Germinal center (tissue), 1 donor: Measurements from ENCODE around the gene GRIK4.

Experiments used
- DNase-seq: peaks from one replicate; pipeline ENCODE4 v3.0.0; 2012; ENCODE audit warnings: mixed read lengths, low spot score

Gene GRIK4

GRCh38 chr11:120675171-120675570, 163.6 kb downstream of the GRIK4 start:
- DNase-seq, result no peak

- no peak for DNase-seq
Observed at GRCh38 chr11:120676991-120677390, 165.4 kb downstream of the GRIK4 start.

DNA sequence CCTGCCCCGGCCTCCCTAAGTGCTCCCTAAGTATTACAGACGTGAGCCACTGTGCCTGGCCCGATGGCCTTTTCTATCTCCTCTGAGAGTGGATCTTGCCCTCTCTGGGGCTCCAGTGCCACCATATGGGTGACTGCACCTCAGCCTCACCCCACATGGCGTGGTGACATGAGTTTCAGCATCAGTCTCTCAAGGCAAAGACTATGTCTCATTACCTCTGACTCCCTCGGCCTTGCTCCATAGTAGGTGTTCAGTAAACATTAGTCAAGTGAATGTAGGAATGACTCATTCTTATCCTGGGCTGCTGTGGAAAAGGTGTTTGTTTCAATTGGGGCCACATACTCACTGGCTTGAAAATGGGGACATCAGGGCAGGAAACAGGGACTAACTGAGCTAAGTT, 168.8 kb downstream of the GRIK4 start:
- no peak for DNase-seq

DNA sequence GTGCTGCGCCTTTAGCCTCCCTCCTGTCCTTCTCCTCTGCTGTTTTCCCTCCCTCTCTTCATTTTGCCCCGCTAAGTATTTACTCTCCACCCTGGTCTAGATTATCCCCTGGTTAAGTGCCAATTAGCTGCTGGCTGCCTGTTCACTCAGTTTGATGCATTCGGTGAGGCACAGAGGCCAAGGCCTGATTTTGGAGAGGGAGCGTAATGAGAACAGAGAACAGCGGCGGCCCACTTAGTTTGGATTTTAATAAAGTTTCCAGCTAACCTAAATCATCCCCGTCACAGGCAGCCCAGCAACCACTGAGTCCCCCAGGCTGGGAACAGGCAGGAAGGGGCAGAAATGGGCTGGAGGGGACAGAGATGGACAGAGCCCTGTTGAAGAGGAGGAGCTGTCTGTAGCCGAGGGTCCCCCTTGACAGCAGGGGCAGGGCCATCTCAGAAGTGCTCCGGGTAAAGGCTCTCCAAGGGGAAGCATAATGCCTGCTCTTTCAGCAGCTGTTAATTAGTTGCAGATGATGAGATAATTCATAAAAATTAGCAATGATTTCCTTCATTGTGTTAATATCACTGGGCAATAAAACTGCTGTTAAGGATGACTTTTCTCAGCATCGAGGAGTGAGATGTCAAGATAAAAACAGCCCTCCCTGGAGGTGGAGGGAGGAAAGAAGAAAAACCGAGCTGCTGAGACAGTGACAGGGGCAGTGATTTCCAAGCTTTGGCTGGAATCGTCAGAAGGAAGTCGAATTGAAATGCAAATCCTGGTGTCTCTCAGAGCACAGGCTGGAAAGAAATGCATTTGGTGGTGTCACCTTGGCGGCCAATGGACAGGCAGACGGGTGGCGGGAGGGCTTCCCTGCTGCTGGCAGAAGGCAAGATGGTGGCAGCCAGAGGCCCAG, 170.1 kb downstream of the GRIK4 start:
- no peak for DNase-seq

- no peak for DNase-seq
Observed at GRCh38 chr11:120682332-120682649, 170.7 kb downstream of the GRIK4 start.

DNA sequence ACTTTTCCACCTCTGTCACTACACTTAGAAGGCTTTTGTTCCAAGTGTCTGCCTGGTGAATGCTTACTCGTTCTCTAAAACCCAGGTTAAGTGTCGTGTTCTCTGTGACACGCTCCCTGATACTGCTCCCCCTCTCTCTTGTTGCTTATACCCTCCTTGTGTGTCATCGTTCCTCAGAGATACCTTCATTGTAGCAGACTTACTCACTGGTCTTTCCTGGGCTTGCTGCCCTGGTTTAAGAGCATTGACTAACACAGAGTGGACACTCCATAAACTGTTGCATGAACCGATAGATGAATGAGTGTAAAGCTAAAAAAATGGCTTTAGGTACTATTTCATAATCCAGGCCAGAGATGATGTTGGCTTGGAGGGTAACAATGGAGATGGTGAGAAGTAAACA, 171.3 kb downstream of the GRIK4 start:
- no peak for DNase-seq

DNA sequence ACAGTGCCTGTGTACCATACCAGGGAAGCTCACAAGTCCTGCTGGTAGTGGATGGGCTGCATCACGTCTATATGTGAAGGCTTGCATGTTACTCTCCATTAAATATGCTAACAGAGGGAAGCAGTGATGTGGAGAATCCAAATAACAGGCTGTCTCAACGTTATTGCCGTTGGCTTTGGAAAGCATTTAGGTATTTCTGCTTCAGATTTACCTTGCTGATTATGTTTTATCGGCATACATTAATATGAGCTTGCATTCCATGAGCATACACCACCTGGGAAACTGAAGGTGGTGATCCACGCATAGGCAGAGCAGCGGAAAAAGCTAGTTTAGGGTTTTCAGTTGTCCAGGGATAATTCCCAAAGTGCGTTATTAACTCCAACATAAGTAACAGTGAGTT, 175.0 kb downstream of the GRIK4 start:
- DNase-seq, result no peak

DNA sequence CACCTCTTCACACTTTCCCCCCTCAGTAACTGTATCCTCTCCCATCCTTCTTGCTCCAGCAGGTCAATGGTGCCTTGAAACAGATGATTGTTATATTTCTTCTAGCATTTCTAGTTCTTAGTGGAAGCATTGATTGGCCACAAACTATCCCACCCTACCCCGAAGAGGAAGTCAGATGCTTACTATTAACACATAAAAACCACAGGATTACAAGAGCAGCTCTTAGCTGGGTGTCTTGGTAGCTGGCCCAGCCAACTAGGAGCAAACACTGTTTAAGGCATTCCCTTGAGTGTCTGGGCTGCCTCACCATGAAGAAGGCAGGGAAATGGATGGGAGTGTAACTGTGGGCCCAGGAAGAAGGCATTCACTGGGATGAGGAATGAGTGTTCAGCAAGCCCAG, 176.6 kb downstream of the GRIK4 start:
- DNase-seq, result no peak

DNA sequence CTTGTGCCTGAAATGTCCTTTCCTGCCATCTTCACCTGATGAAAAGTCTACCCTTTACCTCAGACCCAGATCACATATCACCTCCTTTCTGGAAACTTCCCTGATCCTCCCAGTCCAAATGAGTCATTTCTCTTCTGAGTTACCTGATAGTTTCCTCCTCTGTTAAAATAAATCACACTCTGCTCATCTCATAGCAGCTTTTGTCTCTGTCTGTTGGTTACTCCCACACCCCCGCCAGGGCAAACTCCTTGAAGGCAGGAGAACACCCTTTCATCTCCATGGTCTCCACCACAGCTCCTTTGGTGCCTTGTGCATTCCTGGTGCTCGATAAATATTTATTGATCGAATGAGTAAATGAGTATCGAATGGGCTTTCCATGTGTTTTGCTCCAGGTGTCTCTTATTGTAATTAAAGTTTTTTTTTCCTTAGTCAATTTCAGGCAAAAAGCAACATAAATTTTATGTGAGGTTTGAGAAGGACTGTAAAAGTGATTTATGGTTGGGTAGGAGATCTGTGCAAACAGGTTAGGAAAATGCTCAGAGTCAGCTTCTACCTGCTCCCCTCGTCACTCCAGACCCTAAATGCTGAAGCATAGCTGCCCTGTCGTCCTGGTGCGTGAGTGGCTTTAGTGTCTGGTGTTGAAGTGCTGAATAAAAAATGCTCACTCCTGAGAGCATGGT, 178.2 kb downstream of the GRIK4 start:
- no peak for DNase-seq

- no peak for DNase-seq
Observed at GRCh38 chr11:120690406-120690805, 178.9 kb downstream of the GRIK4 start.

GRCh38 chr11:120694726-120695125, 183.2 kb downstream of the GRIK4 start:
- DNase-seq, result no peak

DNA sequence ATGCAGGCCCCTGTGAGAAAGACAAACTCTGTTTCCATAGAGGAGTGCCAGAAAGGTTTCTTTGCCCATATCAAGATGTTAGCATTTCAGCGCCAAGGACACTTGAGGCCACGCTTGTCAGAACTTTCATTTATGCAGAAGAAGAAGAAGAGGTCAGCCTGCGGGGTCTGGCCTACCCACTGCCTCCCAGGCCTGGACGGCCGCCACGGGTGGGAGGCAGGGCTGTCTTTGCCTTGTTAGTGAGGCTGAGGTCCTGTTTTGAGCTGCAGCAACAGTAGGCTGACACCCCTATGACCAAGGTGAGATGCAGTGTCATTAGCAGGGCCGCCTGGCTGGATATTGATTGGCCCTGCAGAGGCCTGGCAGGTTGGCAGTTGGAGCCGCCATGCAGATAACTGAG, 183.9 kb downstream of the GRIK4 start:
- DNase-seq, result no peak

DNA sequence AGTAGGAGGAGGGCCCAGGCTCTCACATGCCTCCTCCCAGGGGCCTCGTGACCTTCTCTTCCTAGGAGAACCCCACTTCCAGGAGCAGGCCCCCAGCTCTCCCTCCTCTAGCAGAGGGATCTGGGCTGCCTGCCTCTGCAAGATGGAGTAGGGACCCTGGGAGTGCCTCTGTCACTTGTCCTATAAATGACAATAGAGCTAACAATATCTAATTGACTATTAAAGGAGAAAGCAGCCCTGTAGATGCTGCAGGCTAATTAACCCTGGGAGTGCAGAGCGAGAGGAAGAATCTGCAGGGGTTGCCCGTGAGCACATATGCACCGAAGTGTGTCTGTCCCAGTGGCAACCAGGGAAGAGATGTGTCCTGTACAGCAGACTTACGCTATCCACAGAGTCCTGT, 184.4 kb downstream of the GRIK4 start:
- DNase-seq, result no peak

DNA sequence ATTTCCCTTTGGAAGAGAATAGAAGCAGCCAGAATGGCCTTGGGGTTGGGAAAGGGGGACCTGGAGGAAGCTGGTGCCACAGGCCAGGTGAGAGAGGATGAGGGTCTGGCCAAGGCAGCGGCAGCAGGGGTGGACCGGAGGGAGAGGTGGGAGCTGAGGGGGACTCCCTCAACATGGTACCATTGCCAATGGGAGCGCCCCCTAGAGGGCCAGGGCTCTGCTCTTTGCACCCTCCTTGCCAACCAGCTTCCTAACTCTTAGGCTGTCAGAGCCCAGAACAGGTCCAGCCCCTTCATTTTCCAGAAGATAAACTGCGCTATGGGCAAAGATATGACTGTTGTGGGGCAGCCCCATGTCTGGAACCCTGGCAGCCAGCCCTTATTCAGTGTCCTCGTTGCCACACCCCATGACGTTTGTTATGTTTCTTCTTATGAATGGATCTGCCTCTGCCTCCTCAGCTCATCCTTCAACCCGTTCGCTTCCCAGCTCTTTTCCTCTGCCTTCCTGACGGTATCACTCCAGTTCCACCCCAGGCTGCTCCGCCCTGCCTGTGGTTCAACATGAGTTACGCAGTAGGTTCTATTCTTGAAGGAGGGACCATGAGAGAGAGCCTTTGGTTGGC, 185.2 kb downstream of the GRIK4 start:
- DNase-seq, result no peak

DNA sequence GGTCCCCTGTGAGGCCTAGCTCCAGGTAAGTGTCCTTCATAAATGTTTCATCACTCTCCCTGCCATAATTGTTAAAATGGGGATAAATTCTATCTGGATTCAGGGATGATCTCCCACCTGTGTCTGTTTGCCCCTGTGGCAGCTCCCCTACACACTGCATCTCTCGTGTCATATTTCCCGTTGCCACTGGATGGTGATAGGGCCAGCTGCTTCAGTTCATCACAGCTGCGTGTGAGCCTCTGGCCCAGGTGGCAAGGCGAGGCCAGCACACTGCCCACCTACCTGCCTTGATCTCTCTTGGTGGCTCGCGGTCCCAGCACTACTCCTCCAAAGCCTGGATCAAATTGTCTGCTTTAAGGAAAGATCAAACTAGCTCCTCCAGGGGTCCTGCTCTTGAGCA, 187.4 kb downstream of the GRIK4 start:
- DNase-seq, result no peak

DNA sequence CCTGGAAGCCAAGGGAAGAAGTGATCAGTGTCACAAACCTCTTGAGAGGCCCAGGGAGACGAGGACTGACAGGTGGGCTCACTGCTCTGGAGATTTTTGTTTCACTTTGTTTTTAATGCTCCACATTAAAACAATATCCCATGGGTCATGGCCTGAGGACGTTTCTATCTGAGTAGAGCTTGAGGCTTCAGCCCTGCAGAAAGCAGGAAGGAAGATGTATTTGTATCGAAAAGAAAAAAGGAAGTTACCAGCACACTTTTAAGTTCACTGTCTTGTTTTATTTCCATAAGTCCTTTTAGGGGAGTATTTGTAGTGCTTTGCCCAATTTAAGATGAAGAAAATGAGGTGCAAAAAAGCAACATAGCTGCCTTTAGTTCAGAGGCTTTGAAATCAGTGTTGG, 191.1 kb downstream of the GRIK4 start:
- peak; percentile 33 for DNase-seq

GRCh38 chr11:120703358-120704152, 192.0 kb downstream of the GRIK4 start:
- no peak for DNase-seq

DNA sequence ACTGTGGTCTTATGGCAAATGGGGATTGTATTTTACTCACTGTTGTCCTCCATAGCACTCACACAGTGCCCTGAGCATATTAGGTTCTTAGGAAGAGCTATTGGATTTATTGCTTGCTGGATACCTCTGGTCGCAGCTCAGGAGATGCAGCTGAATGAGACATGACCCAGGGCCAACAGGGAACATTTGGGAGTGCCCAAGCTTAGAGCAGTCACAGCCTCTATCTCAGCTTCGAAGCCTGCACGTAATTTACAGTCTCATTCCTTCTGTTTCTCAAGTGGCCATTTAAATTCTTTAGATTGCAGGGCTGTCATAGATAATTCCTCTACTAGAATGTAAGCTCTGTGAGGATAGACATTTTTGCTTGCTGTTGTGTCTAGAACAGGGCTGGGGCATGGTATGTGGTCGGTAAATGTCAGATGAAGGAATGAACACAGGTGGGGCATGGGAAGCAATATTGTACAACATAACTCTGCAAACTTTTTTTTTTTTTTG, 192.8 kb downstream of the GRIK4 start:
- DNase-seq, result no peak

DNA sequence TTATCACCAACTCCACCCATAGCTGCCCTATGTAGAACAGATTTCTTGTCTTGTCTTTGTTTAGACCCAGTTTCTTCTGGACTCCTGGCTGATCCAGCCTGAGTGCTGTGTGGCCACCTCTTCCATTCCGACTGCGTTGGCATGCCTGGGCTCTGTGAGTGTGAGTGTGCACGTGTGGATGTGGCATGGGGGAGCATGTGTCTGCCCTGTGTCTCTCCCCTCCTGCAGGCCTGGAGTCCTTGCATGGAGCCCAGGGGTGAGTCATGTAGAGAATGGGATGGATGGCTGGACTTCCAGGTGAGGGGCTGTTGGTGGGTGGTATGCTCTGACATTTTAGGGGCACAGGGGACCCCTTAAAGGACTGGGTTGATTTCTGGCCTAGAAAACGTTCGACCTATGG, 194.7 kb downstream of the GRIK4 start:
- no peak for DNase-seq

DNA sequence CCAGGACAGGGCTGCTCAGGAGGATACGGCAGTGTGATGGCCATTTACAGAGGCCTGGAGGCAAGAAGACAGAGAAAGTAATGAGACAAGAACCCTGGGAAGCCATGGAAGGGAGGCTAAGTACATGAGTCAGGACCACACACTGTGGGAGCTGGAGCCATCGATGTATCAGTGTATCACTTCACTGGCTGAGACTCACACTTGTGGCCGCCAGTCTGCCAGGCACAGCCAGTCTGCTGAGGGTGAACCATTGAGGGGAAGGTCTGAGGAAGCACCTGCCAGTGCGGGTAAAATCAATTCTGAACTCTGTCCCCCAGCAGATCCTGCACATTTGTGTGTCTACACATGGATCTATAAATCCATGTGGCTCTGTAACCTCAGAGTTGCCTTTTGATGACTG, 195.6 kb downstream of the GRIK4 start:
- no peak for DNase-seq

- DNase-seq, result no peak
Observed at GRCh38 chr11:120707663-120708062, 196.1 kb downstream of the GRIK4 start.

GRCh38 chr11:120708511-120709183, 197.1 kb downstream of the GRIK4 start:
- DNase-seq, result no peak
